ENCODE results near the gene VSIG10L. TPM values are rescaled to one million over a fixed set of nuclear protein-coding genes. Genes with fewer than 3 reads are reported as not detected.

Gene VSIG10L
- total RNA-seq, 1 experiment from 2014 or later, result 11.6 TPM

- no peak for TF ChIP-seq CREM (CRISPR knock-in tag; IDR thresholded peaks at IDR 0.05)
- no peak for TF ChIP-seq OVOL2 (CRISPR knock-in tag; IDR thresholded peaks at IDR 0.05; ENCODE audit: borderline replicate concordance)
- TF ChIP-seq AR (CRISPR knock-in tag; IDR thresholded peaks at IDR 0.05), result no peak
- TF ChIP-seq, protein P1, sequence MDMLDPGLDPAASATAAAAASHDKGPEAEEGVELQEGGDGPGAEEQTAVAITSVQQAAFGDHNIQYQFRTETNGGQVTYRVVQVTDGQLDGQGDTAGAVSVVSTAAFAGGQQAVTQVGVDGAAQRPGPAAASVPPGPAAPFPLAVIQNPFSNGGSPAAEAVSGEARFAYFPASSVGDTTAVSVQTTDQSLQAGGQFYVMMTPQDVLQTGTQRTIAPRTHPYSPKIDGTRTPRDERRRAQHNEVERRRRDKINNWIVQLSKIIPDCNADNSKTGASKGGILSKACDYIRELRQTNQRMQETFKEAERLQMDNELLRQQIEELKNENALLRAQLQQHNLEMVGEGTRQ (CRISPR knock-in tag; IDR thresholded peaks at IDR 0.05), result no peak
- TF ChIP-seq USF1 (CRISPR knock-in tag; IDR thresholded peaks at IDR 0.05), result no peak
These were observed 22.5 kb upstream of the VSIG10L start (continued) for GRCh38 chr19:51364200-51365106.

DNA sequence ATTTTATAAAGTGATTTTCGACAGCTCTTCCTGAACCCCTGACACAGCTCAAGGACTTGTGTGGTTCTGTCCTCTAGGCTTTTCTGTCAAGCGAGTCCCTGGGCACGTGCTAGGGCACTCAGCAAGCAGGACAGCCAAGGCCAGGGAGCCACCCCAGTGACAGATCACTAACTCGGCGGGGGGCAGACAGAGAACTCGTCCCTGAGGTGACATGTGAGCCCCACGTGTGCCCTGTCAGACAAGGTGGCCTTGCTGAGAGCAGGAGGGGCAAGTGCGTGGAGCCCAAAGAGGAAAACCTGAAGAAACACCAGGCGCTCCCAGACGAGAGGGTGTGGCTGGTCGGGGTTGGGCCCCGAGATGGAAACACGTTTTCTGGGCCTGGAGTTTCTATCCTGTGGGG is 19.3 kb upstream of the VSIG10L start:
- CTCF ChIA-PET, result no interaction called here
- no peak overlapping the region for H3K27ac Mint-ChIP-seq
- POLR2A ChIA-PET, result no interaction called here
- H3K9me3 Mint-ChIP-seq, result no peaks in the 10 kb centered on the region
- TF ChIP-seq GABPB1 (CRISPR knock-in tag; IDR thresholded peaks at IDR 0.05) (no peak), ZNF423 (CRISPR knock-in tag; IDR thresholded peaks at IDR 0.05) (no peak), PRRX2 (CRISPR knock-in tag; IDR thresholded peaks at IDR 0.05) (no peak), OVOL2 (CRISPR knock-in tag; IDR thresholded peaks at IDR 0.05; ENCODE audit: borderline replicate concordance) (no peak), USF1 (CRISPR knock-in tag; IDR thresholded peaks at IDR 0.05) (no peak), ZNF416 (CRISPR knock-in tag; IDR thresholded peaks at IDR 0.05) (no peak), RELA (CRISPR knock-in tag; IDR thresholded peaks at IDR 0.05; ENCODE audit: borderline replicate concordance) (no peak), MYBL2 (CRISPR knock-in tag; IDR thresholded peaks at IDR 0.05) (no peak), NR3C1 (CRISPR knock-in tag; conservative IDR thresholded peaks at IDR 0.05; ENCODE audit: low read depth) (no peak), CBFB (CRISPR knock-in tag; IDR thresholded peaks at IDR 0.05; ENCODE audit: low read depth) (no peak), TEAD4 (CRISPR knock-in tag; IDR thresholded peaks at IDR 0.05) (no peak), SMAD4 (CRISPR knock-in tag; IDR thresholded peaks at IDR 0.05) (no peak), ELF4 (CRISPR knock-in tag; IDR thresholded peaks at IDR 0.05; ENCODE audit: low read depth) (no peak), JAZF1 (CRISPR knock-in tag; IDR thresholded peaks at IDR 0.05) (no peak)
- TF ChIP-seq, protein P2, sequence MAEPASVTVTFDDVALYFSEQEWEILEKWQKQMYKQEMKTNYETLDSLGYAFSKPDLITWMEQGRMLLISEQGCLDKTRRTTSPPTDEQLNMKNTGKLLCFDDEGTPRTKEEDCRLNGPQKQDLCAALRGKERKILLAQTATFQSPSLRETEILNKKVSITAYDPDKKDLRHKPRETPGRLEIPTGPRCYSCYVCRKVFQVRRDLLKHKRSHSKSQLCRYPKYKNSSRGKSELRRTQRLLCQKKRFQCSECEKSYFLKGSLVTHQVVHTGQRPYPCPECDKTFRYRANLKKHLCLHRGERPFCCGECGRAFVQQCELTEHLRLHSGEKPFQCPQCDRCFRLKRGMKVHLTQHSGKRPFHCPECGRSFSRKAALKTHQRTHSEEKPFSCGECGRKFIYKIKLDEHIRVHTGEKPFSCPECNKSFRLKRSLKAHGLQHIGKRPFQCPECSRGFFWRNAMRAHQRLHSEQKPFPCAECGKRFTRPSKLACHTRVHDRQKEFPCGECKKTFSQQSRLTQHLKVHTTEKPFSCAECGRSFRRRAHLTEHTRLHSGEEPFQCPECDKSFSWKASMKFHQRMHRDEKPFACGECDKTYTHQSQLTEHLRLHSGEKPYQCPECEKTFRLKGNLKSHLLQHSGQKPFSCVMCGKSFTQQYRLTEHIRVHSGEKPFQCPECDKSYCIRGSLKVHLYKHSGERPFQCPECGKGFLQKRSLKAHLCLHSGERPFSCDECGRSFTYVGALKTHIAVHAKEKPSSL (CRISPR knock-in tag; conservative IDR thresholded peaks at IDR 0.05), result no peak
- TF ChIP-seq, protein P3, sequence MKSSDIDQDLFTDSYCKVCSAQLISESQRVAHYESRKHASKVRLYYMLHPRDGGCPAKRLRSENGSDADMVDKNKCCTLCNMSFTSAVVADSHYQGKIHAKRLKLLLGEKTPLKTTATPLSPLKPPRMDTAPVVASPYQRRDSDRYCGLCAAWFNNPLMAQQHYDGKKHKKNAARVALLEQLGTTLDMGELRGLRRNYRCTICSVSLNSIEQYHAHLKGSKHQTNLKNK (CRISPR knock-in tag; IDR thresholded peaks at IDR 0.05), result no peak
- TF ChIP-seq, protein P4, sequence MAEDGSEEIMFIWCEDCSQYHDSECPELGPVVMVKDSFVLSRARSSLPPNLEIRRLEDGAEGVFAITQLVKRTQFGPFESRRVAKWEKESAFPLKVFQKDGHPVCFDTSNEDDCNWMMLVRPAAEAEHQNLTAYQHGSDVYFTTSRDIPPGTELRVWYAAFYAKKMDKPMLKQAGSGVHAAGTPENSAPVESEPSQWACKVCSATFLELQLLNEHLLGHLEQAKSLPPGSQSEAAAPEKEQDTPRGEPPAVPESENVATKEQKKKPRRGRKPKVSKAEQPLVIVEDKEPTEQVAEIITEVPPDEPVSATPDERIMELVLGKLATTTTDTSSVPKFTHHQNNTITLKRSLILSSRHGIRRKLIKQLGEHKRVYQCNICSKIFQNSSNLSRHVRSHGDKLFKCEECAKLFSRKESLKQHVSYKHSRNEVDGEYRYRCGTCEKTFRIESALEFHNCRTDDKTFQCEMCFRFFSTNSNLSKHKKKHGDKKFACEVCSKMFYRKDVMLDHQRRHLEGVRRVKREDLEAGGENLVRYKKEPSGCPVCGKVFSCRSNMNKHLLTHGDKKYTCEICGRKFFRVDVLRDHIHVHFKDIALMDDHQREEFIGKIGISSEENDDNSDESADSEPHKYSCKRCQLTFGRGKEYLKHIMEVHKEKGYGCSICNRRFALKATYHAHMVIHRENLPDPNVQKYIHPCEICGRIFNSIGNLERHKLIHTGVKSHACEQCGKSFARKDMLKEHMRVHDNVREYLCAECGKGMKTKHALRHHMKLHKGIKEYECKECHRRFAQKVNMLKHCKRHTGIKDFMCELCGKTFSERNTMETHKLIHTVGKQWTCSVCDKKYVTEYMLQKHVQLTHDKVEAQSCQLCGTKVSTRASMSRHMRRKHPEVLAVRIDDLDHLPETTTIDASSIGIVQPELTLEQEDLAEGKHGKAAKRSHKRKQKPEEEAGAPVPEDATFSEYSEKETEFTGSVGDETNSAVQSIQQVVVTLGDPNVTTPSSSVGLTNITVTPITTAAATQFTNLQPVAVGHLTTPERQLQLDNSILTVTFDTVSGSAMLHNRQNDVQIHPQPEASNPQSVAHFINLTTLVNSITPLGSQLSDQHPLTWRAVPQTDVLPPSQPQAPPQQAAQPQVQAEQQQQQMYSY (CRISPR knock-in tag; IDR thresholded peaks at IDR 0.05), result no peak
- TF ChIP-seq, protein P5, sequence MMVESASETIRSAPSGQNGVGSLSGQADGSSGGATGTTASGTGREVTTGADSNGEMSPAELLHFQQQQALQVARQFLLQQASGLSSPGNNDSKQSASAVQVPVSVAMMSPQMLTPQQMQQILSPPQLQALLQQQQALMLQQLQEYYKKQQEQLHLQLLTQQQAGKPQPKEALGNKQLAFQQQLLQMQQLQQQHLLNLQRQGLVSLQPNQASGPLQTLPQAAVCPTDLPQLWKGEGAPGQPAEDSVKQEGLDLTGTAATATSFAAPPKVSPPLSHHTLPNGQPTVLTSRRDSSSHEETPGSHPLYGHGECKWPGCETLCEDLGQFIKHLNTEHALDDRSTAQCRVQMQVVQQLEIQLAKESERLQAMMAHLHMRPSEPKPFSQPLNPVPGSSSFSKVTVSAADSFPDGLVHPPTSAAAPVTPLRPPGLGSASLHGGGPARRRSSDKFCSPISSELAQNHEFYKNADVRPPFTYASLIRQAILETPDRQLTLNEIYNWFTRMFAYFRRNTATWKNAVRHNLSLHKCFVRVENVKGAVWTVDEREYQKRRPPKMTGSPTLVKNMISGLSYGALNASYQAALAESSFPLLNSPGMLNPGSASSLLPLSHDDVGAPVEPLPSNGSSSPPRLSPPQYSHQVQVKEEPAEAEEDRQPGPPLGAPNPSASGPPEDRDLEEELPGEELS (CRISPR knock-in tag; IDR thresholded peaks at IDR 0.05), result no peak
- DNase-seq (ENCODE audit: low spot score), result no peak
- H3K27me3 Mint-ChIP-seq (ENCODE audit: low read depth), result no peaks in the 10 kb centered on the region
- no peak for ATAC-seq
- peaks cover 26% of the 10 kb centered on the region for H3K4me1 Mint-ChIP-seq
- no peaks in the 10 kb centered on the region for H3K36me3 Mint-ChIP-seq
- H3K4me3 Mint-ChIP-seq, result no peak overlapping the region

Measured in WTC11 (cell line).